HL-60/S4 treated with retinoic acid at 250 ng/mL for 4 days and 3 days (cell line): ENCODE measurements around the gene AP2B1.

Source experiments
- in situ Hi-C: fragments of 300-500 bp; cut with MboI; formaldehyde crosslinking; loops from 2 replicates; pipeline ENCODE4 v1.7.0; 2022; ENCODE audit warnings: low sequenced_read_pairs

AP2B1 gene

DNA sequence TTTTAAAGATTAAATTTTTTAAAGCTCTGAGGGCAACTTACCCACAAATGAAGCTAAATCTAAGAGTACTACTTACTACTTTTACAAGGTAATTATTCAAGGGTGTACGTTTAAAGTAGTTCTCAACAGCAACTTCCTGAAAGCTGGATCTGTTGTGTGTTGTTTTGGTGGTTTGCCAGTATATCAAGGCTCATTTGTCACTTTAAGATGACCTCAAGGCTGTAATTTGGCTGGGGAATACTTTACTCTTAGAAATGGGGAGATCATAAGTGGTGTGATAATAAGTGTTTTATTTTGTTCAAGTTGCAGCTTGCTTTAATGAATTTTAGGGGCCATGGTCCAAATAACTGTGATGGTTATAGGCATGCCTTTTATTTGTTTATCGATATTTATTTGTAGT is 30.4 kb downstream of the AP2B1 start:
- in situ Hi-C loops, result loop anchor here (25.0 kb wide), 1 partner anchor 120 kb away; the partner anchor contains the start of gene RASL10B

GRCh38 chr17:35618628-35619027 is 31.5 kb downstream of the AP2B1 start:
- in situ Hi-C loops, result loop anchor here (25.0 kb wide), 1 partner anchor 119 kb away; the partner anchor contains the start of gene RASL10B

- in situ Hi-C loops, result loop anchor here (25.0 kb wide), 1 partner anchor 116 kb away; the partner anchor contains the start of gene RASL10B
These were observed 34.6 kb downstream of the AP2B1 start for GRCh38 chr17:35621768-35622167.

GRCh38 chr17:35627417-35627816 is 40.3 kb downstream of the AP2B1 start:
- in situ Hi-C loops, result no loop called here

- in situ Hi-C loops, result no loop called here
These were observed 43.5 kb downstream of the AP2B1 start for GRCh38 chr17:35630530-35631148.

GRCh38 chr17:35641032-35641431 is 53.9 kb downstream of the AP2B1 start:
- in situ Hi-C loops, result no loop called here

GRCh38 chr17:35645923-35646322 is 58.8 kb downstream of the AP2B1 start:
- in situ Hi-C loops, result no loop called here

- in situ Hi-C loops, result no loop called here
These were observed 64.3 kb downstream of the AP2B1 start for GRCh38 chr17:35651467-35651866.

DNA sequence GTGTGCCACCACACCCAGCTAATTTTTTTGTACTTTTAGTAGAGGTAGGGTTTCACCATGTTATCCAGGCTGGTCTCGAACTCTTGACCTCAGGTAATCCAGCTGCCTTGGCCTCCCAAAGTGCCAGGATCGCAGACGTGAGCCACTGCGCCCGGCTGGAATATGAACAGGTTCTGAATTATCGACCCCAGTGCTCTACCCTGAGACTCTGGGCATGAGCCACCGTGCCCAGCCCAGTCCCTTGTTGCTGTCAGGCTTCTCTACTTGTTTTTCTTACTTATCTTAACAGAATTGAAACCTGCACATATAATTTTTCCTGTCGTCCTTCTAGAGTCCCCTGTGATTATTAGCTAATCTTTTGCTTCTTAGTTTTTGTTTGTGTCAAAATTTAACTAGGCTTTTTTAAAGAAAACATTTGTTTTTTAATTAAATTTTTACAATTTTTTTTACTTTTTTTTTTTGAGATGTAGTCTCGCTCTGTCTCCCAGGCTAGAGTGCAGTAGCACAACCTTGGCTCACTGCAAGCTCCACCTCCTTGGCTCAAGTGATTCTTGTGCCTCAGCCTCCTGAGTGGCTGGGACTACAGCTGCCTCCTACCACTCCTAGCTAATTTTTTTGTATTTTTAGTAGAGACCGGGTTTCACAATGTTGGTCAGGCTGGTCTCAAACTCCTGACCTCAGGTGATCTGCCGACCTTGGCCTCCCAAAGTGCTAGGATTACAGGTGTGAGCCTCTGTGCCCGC is 66.7 kb downstream of the AP2B1 start:
- in situ Hi-C loops, result no loop called here

- in situ Hi-C loops, result no loop called here
These were observed 68.2 kb downstream of the AP2B1 start for GRCh38 chr17:35655303-35655702.

DNA sequence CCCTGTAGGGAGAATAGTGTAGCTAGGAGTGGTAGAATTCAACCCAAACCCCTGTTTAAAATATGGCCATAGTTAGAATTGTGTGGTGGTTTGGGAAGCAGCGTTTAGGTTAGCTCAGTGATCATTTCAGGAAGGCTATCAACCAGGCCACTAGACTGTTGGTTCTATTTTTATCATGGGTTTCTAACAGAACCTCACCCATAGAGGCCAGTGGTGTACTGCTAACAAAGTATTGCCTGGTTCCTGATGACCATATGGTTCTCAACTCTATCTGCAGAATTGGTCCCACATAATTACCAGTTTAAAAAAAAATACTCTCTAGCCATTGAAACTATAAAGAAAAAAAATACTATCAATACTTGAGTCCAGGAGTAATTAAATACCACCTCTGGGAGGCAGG is 73.8 kb downstream of the AP2B1 start:
- in situ Hi-C loops, result no loop called here

GRCh38 chr17:35664685-35665084 is 77.6 kb downstream of the AP2B1 start:
- in situ Hi-C loops, result no loop called here

DNA sequence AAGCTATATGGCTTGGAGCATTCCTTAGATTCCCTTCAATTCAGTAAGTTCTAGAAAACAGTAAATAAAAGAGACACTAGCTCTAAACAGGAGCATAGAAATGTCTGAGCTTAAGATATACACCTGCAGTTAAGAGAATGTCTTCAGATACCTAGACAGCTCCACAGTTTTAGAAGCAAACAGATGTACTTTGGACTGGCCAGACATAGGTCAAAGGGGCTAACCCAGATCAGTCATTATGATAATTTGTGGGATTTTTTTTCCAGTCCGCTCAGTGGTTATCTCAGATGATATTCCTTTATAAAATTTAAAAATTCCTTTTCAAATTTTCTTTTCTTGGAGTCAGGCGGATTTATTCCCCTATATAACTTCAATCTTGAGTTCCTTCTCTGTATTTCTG is 78.5 kb downstream of the AP2B1 start:
- in situ Hi-C loops, result no loop called here

DNA sequence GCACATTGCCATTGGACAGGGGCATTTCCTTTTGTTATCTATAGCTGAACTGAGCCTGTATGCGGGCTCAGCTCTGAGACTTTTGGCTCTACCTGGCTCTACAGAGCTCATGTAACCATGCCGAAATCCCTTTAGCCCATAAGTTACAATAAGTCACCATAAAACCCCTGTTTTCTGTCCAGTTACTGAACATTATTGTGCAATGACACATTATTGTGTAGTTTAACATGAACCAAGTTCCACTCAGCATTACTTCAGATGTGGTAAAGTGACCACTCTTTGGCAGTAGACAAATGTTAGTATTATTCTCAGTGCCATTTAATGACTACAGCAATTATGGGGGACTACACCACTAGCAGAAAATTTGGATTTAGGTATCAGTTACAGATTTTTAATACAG is 78.9 kb downstream of the AP2B1 start:
- in situ Hi-C loops, result no loop called here

GRCh38 chr17:35666967-35667532 is 79.9 kb downstream of the AP2B1 start:
- in situ Hi-C loops, result no loop called here

GRCh38 chr17:35668802-35669201 is 81.7 kb downstream of the AP2B1 start:
- in situ Hi-C loops, result no loop called here

DNA sequence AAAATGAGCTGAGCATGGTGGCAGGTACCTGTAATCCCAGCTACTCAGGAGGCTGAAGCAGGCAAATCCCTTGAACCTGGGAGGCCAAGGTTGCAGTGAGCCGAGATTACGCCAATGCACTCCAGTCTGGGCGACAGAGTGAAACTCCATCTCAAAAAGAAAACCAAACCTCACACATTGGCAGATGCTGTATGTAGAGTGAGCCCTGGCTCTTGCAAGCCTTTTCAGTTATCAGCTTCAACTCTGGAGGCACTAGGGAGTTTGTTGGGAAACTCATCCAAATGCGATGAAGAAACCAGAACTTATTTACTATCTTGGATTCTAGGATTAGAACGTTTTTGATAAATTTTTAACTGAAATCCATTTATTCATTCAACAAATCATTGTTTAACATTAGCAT is 87.4 kb downstream of the AP2B1 start:
- in situ Hi-C loops, result no loop called here

- in situ Hi-C loops, result no loop called here
These were observed 89.3 kb downstream of the AP2B1 start for GRCh38 chr17:35676441-35676840.

- in situ Hi-C loops, result no loop called here
These were observed 92.0 kb downstream of the AP2B1 start for GRCh38 chr17:35679007-35679682.

GRCh38 chr17:35683591-35683990 is 96.5 kb downstream of the AP2B1 start:
- in situ Hi-C loops, result no loop called here

DNA sequence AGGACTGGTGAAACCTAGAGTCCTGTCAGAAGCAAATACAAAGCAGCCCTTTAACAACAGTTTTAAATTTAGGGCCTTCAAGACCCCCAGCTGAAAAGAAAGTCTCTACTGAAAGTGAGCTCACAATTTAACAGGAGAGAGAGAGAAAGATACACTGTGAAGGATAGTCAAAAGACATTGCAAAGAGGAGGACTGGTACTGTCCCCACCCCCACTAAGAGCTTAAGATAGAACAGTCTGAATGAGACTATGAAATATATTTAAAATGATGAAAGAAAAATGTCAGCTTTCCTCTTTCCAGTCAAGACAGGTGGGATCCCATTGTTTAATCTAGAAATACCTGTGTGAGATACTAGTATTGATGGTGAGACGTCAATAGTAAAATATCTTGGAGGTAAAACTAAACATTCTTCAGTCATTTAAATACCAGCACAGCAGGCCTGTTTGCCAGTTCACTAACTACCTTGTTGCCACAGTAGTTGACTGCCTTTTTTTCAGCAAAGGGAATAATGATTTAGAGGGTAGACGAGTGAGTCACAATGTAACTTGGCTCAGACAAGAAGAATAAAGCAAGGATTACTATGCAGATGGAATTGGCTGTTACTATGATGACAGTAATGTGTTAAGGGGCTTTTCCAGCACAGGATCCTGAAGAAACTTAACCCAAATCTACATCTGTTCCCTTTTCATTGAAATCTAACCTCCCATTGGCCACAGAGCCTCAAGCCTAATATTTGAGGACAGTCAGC is 97.1 kb downstream of the AP2B1 start:
- in situ Hi-C loops, result no loop called here
